ENCODE results near the gene CEBPA.

CEBPA gene

GRCh38 chr19:33259539-33259938 lies 42.8 kb downstream of the CEBPA start:
- TF ChIP-seq MAX (IDR thresholded peaks at IDR 0.05; ENCODE audit: low read depth, low read length): no peak
- peak; percentile 23 for TF ChIP-seq POLR2A (IDR thresholded peaks at IDR 0.05; ENCODE audit: extremely low read depth, insufficient read length)
- peak overlapping the region; percentile 51 for H3K4me3 ChIP-seq (ENCODE audit: low read depth, low read length)
- peak; percentile 92 for DNase-seq (ENCODE audit: low read depth)

DNA sequence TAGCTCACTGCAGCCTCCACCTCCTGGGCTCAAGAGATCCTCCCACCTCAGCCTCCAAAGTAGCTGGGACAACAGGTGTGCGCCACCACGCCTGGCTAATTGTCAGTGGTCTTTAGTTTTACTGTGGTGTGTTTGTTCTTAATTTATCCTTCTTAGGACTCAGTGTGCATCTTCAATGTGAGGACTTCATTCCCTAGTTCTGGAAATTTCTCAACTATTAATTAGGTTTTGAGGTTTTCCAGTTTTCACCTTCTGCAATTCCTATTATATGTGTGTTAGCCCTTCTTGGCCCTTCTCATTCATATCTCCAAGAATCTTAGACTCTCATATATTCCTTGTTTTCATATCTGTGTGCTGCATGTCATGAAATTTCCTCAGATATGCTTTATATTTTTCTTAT lies 44.5 kb downstream of the CEBPA start:
- TF ChIP-seq, protein P1, sequence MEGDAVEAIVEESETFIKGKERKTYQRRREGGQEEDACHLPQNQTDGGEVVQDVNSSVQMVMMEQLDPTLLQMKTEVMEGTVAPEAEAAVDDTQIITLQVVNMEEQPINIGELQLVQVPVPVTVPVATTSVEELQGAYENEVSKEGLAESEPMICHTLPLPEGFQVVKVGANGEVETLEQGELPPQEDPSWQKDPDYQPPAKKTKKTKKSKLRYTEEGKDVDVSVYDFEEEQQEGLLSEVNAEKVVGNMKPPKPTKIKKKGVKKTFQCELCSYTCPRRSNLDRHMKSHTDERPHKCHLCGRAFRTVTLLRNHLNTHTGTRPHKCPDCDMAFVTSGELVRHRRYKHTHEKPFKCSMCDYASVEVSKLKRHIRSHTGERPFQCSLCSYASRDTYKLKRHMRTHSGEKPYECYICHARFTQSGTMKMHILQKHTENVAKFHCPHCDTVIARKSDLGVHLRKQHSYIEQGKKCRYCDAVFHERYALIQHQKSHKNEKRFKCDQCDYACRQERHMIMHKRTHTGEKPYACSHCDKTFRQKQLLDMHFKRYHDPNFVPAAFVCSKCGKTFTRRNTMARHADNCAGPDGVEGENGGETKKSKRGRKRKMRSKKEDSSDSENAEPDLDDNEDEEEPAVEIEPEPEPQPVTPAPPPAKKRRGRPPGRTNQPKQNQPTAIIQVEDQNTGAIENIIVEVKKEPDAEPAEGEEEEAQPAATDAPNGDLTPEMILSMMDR (IDR thresholded peaks at IDR 0.05; ENCODE audit: low read depth, low read length): no peak
- TF ChIP-seq POLR2A (IDR thresholded peaks at IDR 0.05; ENCODE audit: extremely low read depth, insufficient read length) (no peak), MYC (IDR thresholded peaks at IDR 0.05; ENCODE audit: low read depth, low read length) (no peak), MAX (IDR thresholded peaks at IDR 0.05; ENCODE audit: low read depth, low read length) (no peak)
- H3K4me3 ChIP-seq (ENCODE audit: low read depth, low read length): no peak overlapping the region
- DNase-seq (ENCODE audit: low read depth): no peak

DNA sequence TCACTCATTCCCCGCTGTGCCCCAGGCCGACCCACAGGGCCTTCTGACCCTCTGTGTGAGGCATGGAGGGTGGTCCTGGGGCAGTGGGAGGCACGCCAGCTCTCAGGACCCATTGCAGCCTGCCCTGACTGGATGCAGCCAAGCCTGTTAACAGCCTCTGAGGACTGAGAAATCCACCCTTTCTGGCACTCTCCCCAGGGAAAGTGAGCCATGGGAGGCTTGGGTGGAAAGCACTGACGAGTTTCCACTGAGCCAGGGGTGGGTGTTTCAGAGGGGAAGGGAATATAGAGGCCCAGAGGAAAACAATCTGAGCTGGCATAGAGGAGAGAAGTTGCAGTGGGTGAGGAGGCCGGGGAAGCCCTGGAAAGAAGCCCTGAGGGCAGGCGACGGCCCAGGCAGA lies 46.1 kb downstream of the CEBPA start:
- no peak for DNase-seq (ENCODE audit: low read depth)
- H3K4me3 ChIP-seq (ENCODE audit: low read depth, low read length): no peak overlapping the region
- TF ChIP-seq, protein P1 (IDR thresholded peaks at IDR 0.05; ENCODE audit: low read depth, low read length): no peak
- TF ChIP-seq MAX (IDR thresholded peaks at IDR 0.05; ENCODE audit: low read depth, low read length) (no peak), MYC (IDR thresholded peaks at IDR 0.05; ENCODE audit: low read depth, low read length) (no peak), POLR2A (IDR thresholded peaks at IDR 0.05; ENCODE audit: extremely low read depth, insufficient read length) (no peak)

- no peak for DNase-seq (ENCODE audit: low read depth)
- TF ChIP-seq MYC (IDR thresholded peaks at IDR 0.05; ENCODE audit: low read depth, low read length) (no peak), POLR2A (IDR thresholded peaks at IDR 0.05; ENCODE audit: extremely low read depth, insufficient read length) (no peak), MAX (IDR thresholded peaks at IDR 0.05; ENCODE audit: low read depth, low read length) (no peak)
- TF ChIP-seq, protein P1 (IDR thresholded peaks at IDR 0.05; ENCODE audit: low read depth, low read length): no peak
- H3K4me3 ChIP-seq (ENCODE audit: low read depth, low read length): no peak overlapping the region
Measured at GRCh38 chr19:33255781-33256180, 46.6 kb downstream of the CEBPA start.

- TF ChIP-seq, protein P1 (IDR thresholded peaks at IDR 0.05; ENCODE audit: low read depth, low read length): no peak
- no peak for TF ChIP-seq MAX (IDR thresholded peaks at IDR 0.05; ENCODE audit: low read depth, low read length)
- no peak for TF ChIP-seq POLR2A (IDR thresholded peaks at IDR 0.05; ENCODE audit: extremely low read depth, insufficient read length)
- TF ChIP-seq MYC (IDR thresholded peaks at IDR 0.05; ENCODE audit: low read depth, low read length): no peak
- peak; percentile 82 for DNase-seq (ENCODE audit: low read depth)
- no peak overlapping the region for H3K4me3 ChIP-seq (ENCODE audit: low read depth, low read length)
Measured at GRCh38 chr19:33254245-33254824, 48.0 kb downstream of the CEBPA start.

DNA sequence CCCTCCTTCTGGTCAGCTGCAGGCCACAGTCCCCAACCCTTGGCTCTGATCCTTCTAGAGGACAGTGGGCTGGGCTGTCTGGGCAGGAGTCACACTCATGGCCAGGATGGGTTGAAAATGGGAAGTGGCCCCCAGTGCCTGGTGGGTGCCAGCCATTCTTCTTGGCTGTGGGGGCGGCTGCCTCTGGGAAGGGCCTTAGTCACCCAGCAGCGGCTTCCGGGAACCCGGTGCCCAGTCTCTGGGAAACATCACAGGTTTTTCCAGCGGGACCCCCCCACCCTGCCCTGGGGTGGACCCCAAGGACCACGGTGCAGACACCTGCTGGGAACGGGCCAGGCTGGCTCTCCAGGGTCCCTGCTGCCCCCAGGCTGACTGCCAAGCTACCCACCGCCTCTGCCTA lies 49.4 kb downstream of the CEBPA start:
- DNase-seq (ENCODE audit: low read depth): peak; percentile 39
- no peak for TF ChIP-seq POLR2A (IDR thresholded peaks at IDR 0.05; ENCODE audit: extremely low read depth, insufficient read length)
- TF ChIP-seq, protein P1 (IDR thresholded peaks at IDR 0.05; ENCODE audit: low read depth, low read length): no peak
- TF ChIP-seq MYC (IDR thresholded peaks at IDR 0.05; ENCODE audit: low read depth, low read length): no peak
- no peak for TF ChIP-seq MAX (IDR thresholded peaks at IDR 0.05; ENCODE audit: low read depth, low read length)

More for the DNA sequence above, 49.4 kb downstream of the CEBPA start:
- no peak overlapping the region for H3K4me3 ChIP-seq (ENCODE audit: low read depth, low read length)

Data from NB4 (cell line).